BLaER1 treated with 17β-estradiol and CSF1 and Interleukin-3, amounts not matched to agents 10 nM and 100 nM (cell line): ENCODE results near the gene CANT1.

Experiments used
- H3K27ac ChIP-seq, 11 experiments: shearing (Covaris generic); formaldehyde crosslinking; 2 replicates each; pipeline ENCODE4 v1.8.1; 2022
- H3K27me3 ChIP-seq, 11 experiments: shearing (Covaris generic); formaldehyde crosslinking; 2 replicates each; pipeline ENCODE4 v1.8.1; 2022
- H3K36me3 ChIP-seq, 11 experiments: shearing (Covaris generic); formaldehyde crosslinking; 2 replicates each; pipeline ENCODE4 v1.8.1; 2022
- H3K4me1 ChIP-seq, 10 experiments: shearing (Covaris generic); formaldehyde crosslinking; 2 replicates each; pipeline ENCODE4 v1.8.1; 2022
- H3K4me2 ChIP-seq, 11 experiments: shearing (Covaris generic); formaldehyde crosslinking; 2 replicates each; pipeline ENCODE4 v1.8.1; 2022
- H3K4me3 ChIP-seq, 10 experiments: shearing (Covaris generic); formaldehyde crosslinking; 2 replicates each; pipeline ENCODE4 v1.8.1; 2022
- H3K9ac ChIP-seq, 11 experiments: shearing (Covaris generic); formaldehyde crosslinking; 2 replicates each; pipeline ENCODE4 v1.8.1; 2022
- H3K9me3 ChIP-seq, 11 experiments: shearing (Covaris generic); formaldehyde crosslinking; replicated peaks in 1 of 11; 2 replicates each; pipeline ENCODE4 v1.8.1; 2022
- H4K20me1 ChIP-seq, 11 experiments: shearing (Covaris generic); formaldehyde crosslinking; 2 replicates each; pipeline ENCODE4 v1.8.1; 2022
- Cebpa-rat ChIP-seq, 11 experiments: shearing (Covaris generic); IDR thresholded peaks; 2 replicates each; pipeline ENCODE4 v1.8.1; 2022

Gene CANT1

DNA sequence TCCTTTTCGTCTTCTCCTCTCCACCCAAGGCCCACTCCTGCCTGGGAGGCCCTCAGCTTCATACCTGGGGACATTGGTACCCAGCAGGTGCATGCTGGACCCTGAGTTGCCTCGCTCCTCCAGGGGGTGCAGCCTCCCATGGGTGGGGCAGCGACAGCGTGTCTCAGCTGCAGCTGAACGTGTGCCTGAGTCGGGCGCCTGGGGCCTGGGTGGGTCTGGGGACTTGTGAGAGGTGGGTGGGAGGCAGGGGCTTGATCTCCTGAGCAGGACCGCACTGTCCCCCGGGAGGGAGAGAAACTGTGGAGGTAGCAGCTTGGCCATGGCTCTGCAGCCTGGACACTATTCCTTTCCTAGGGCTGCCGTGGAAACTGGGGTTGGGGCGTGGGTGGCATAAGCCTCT lies 40.3 kb upstream of the CANT1 start:
- no peak overlapping the region for H3K4me3 ChIP-seq
- peaks cover 30 to 49% (median 42%) of the 10 kb centered on the region in 10 experiments for H3K4me1 ChIP-seq
- no peaks in the 10 kb centered on the region for H3K27me3 ChIP-seq
- peak overlapping the region in 6 of 11 experiments; percentile 83 to 94 (median 89); a peak in 11 of 22 replicates for H3K4me2 ChIP-seq
- no peaks in the 10 kb centered on the region; a peak in 1 of 22 replicates for H3K36me3 ChIP-seq
- no peak overlapping the region for H3K9ac ChIP-seq
- TF ChIP-seq Cebpa-rat (IDR thresholded peaks at IDR 0.05) = no peak
- peaks cover 11 to 19% (median 17%) of the 10 kb centered on the region in 11 experiments; a peak in 20 of 22 replicates for H3K9me3 ChIP-seq
- peaks cover 0 to 7% (median 0%) of the 10 kb centered on the region in 11 experiments; a peak in 2 of 22 replicates for H4K20me1 ChIP-seq
- H3K27ac ChIP-seq = no peak overlapping the region

DNA sequence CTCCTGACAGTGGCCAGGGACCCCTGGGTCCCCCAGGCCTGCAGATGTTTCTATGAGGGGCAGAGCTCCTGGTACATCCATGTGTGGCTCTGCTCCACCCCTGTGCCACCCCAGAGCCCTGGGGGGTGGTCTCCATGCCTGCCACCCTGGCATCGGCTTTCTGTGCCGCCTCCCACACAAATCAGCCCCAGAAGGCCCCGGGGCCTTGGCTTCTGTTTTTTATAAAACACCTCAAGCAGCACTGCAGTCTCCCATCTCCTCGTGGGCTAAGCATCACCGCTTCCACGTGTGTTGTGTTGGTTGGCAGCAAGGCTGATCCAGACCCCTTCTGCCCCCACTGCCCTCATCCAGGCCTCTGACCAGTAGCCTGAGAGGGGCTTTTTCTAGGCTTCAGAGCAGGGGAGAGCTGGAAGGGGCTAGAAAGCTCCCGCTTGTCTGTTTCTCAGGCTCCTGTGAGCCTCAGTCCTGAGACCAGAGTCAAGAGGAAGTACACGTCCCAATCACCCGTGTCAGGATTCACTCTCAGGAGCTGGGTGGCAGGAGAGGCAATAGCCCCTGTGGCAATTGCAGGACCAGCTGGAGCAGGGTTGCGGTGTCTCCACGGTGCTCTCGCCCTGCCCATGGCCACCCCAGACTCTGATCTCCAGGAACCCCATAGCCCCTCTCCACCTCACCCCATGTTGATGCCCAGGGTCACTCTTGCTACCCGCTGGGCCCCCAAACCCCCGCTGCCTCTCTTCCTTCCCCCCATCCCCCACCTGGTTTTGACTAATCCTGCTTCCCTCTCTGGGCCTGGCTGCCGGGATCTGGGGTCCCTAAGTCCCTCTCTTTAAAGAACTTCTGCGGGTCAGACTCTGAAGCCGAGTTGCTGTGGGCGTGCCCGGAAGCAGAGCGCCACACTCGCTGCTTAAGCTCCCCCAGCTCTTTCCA lies 39.5 kb upstream of the CANT1 start:
- TF ChIP-seq Cebpa-rat (IDR thresholded peaks at IDR 0.05) = no peak
- Histone ChIP-seq H3K4me1 (peaks cover 30 to 49% (median 42%) of the 10 kb centered on the region in 10 experiments), H3K27ac (peak overlapping the region in 7 of 11 experiments; percentile 6 to 57 (median 15); a peak in 11 of 22 replicates)

DNA sequence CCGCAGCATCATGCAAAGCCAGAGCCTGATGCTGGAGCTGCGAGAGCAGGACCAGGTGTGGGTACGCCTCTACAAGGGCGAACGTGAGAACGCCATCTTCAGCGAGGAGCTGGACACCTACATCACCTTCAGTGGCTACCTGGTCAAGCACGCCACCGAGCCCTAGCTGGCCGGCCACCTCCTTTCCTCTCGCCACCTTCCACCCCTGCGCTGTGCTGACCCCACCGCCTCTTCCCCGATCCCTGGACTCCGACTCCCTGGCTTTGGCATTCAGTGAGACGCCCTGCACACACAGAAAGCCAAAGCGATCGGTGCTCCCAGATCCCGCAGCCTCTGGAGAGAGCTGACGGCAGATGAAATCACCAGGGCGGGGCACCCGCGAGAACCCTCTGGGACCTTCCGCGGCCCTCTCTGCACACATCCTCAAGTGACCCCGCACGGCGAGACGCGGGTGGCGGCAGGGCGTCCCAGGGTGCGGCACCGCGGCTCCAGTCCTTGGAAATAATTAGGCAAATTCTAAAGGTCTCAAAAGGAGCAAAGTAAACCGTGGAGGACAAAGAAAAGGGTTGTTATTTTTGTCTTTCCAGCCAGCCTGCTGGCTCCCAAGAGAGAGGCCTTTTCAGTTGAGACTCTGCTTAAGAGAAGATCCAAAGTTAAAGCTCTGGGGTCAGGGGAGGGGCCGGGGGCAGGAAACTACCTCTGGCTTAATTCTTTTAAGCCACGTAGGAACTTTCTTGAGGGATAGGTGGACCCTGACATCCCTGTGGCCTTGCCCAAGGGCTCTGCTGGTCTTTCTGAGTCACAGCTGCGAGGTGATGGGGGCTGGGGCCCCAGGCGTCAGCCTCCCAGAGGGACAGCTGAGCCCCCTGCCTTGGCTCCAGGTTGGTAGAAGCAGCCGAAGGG lies 38.6 kb upstream of the CANT1 start:
- H4K20me1 ChIP-seq = peaks cover 0 to 7% (median 0%) of the 10 kb centered on the region in 11 experiments; a peak in 2 of 22 replicates
- no peaks in the 10 kb centered on the region; a peak in 1 of 22 replicates for H3K36me3 ChIP-seq
- H3K9me3 ChIP-seq = peaks cover 0 to 2% (median under 1%) of the 10 kb centered on the region in 11 experiments; a peak in 7 of 22 replicates
- H3K4me3 ChIP-seq = peak overlapping the region in 1 of 10 experiments; percentile 38; a peak in 1 of 20 replicates
- H3K4me1 ChIP-seq = peaks cover 30 to 49% (median 42%) of the 10 kb centered on the region in 10 experiments
- no peaks in the 10 kb centered on the region for H3K27me3 ChIP-seq
- H3K9ac ChIP-seq = peak overlapping the region in 10 of 11 experiments; percentile 35 to 61 (median 40); a peak in 13 of 22 replicates
- peak overlapping the region in 7 of 11 experiments; percentile 6 to 57 (median 15); a peak in 10 of 22 replicates for H3K27ac ChIP-seq
- peak overlapping the region; percentile 74 to 94 (median 84) for H3K4me2 ChIP-seq
- TF ChIP-seq Cebpa-rat (IDR thresholded peaks at IDR 0.05) = no peak

More for the DNA sequence above, 39.5 kb upstream of the CANT1 start:
- peaks cover 4 to 11% (median 10%) of the 10 kb centered on the region in 11 experiments; a peak in 19 of 22 replicates for H3K9me3 ChIP-seq
- H3K27me3 ChIP-seq = no peaks in the 10 kb centered on the region
- H3K9ac ChIP-seq = peak overlapping the region in 9 of 11 experiments; percentile 32 to 61 (median 37); a peak in 10 of 22 replicates
- peak overlapping the region; percentile 74 to 94 (median 84) for H3K4me2 ChIP-seq
- H3K36me3 ChIP-seq = no peaks in the 10 kb centered on the region; a peak in 1 of 22 replicates
- H3K4me3 ChIP-seq = 0 out of 20 replicates have a peak overlapping the region, but pooled peaks of 1 of the 10 experiments have one; percentile 38
- H4K20me1 ChIP-seq = peaks cover 0 to 7% (median 0%) of the 10 kb centered on the region in 11 experiments; a peak in 2 of 22 replicates

DNA sequence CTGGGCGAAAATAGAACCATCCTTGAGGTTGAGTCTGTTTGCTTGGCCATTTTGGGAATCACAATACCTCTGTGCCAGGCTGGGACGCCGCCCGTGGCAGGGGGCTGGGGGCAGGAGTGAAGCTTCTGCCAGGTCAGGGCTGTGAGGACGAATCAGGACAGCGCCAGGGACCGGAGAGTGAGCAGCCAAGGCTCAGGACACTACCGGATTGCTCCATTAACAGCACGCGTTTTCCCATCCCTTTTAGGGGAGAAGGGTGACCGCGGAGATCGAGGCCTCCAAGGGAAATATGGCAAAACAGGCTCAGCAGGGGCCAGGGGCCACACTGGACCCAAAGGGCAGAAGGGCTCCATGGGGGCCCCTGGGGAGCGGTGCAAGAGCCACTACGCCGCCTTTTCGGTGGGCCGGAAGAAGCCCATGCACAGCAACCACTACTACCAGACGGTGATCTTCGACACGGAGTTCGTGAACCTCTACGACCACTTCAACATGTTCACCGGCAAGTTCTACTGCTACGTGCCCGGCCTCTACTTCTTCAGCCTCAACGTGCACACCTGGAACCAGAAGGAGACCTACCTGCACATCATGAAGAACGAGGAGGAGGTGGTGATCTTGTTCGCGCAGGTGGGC lies 37.8 kb upstream of the CANT1 start:
- no peak overlapping the region for H3K27ac ChIP-seq

DNA sequence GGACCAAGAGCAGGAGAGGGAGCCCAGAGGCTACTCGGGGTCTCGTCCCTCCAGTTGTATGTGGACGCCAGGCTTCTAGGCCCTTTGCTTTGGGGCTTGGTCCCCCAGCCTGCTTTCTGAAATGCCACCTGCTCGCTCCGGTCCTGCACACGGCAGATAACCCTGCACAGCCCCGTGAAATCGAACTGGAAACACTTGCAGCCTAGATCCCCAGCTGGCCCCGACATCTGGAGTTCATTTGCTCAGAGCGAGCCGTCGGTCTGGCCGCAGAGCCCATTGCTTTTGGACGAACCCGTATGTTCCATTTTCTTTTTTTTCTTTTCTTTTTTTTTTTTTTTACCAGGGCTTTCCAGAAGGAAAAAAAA lies 37.3 kb upstream of the CANT1 start:
- TF ChIP-seq Cebpa-rat (IDR thresholded peaks at IDR 0.05) = no peak
- H3K27ac ChIP-seq = no peak overlapping the region
- H3K9me3 ChIP-seq = no peaks in the 10 kb centered on the region
- H3K4me2 ChIP-seq = peak overlapping the region; percentile 4 to 94 (median 83); a peak in 19 of 22 replicates
- no peak overlapping the region for H3K4me3 ChIP-seq
- H3K36me3 ChIP-seq = no peaks in the 10 kb centered on the region; a peak in 1 of 22 replicates
- H4K20me1 ChIP-seq = peaks cover 0 to 7% (median 0%) of the 10 kb centered on the region in 11 experiments; a peak in 2 of 22 replicates
- H3K9ac ChIP-seq = peak overlapping the region in 3 of 11 experiments; percentile 3 to 16 (median 11); a peak in 1 of 22 replicates
- no peaks in the 10 kb centered on the region for H3K27me3 ChIP-seq
- H3K4me1 ChIP-seq = peaks cover 34 to 49% (median 42%) of the 10 kb centered on the region in 10 experiments

More for the DNA sequence above, 37.8 kb upstream of the CANT1 start:
- Histone ChIP-seq H3K4me3 (no peak overlapping the region), H3K9me3 (no peaks in the 10 kb centered on the region), H3K4me1 (peaks cover 30 to 49% (median 42%) of the 10 kb centered on the region in 10 experiments), H3K27me3 (no peaks in the 10 kb centered on the region), H3K4me2 (peak overlapping the region; percentile 74 to 94 (median 84)), H3K36me3 (no peaks in the 10 kb centered on the region; a peak in 1 of 22 replicates), H4K20me1 (peaks cover 0 to 7% (median 0%) of the 10 kb centered on the region in 11 experiments; a peak in 2 of 22 replicates), H3K9ac (peak overlapping the region in 3 of 11 experiments; percentile 44 to 61 (median 59); a peak in 3 of 22 replicates)
- TF ChIP-seq Cebpa-rat (IDR thresholded peaks at IDR 0.05) = no peak

DNA sequence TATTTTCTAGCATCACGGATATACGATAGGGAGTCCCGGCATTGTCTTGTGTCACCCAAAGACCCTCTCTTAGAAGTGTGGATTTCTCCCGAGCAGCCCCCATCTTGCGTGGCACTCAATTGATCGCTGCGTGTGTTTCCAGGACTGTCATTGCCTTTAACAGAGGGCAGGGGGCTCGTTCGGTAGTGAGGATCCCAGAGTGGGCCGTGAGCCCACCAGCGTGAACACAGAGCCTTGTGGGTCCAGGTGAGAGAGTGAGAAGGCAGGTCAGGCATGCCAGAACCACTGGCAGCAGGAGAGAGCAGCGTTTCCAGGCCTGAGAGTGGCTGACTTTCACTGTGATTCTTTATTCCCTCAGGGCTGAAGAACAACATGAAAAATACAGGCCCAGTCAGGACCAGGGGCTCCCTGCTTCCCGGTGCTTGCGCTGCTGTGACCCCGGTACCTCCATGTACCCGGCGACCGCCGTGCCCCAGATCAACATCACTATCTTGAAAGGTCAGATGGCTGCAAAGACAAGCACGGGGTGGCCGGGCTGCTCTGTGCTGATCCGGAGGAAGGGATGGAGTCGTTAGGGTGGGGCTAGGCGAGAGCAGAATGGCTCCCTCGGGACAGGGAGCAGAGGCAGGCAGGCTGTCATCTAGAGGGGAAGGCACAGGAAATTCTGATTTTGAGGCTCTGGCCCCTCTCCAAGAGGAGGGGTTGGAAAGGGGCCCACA lies 36.8 kb upstream of the CANT1 start:
- H3K36me3 ChIP-seq = no peaks in the 10 kb centered on the region; a peak in 1 of 22 replicates
- H3K4me1 ChIP-seq = peaks cover 39 to 49% (median 42%) of the 10 kb centered on the region in 10 experiments
- H3K4me3 ChIP-seq = no peak overlapping the region
- peaks cover 0 to 7% (median 0%) of the 10 kb centered on the region in 11 experiments; a peak in 2 of 22 replicates for H4K20me1 ChIP-seq
- H3K9ac ChIP-seq = peak overlapping the region in 3 of 11 experiments; percentile 3 to 16 (median 11); a peak in 1 of 22 replicates
- no peak for TF ChIP-seq Cebpa-rat (IDR thresholded peaks at IDR 0.05)
- no peaks in the 10 kb centered on the region for H3K9me3 ChIP-seq
- H3K27ac ChIP-seq = no peak overlapping the region
- no peaks in the 10 kb centered on the region for H3K27me3 ChIP-seq
- H3K4me2 ChIP-seq = peak overlapping the region; percentile 4 to 94 (median 83); a peak in 20 of 22 replicates

DNA sequence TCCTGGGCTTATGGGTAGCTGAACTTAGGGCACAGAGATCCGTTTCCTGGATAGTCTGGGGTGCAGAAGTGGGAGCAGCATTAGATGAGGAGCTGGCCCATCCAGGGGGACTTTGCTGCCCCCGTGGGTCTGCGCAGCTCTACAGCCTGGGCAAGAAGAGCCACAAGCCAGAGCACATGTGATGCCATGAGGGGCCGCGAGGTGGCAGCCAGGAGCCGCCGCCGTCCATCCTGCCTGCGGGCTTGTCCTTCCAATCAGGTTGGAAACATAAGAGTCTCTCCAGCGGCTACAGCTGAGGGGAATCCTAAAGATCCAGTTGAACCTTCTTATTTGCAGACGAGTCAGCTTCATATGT lies 36.3 kb upstream of the CANT1 start:
- peaks cover 0 to 7% (median 0%) of the 10 kb centered on the region in 11 experiments; a peak in 2 of 22 replicates for H4K20me1 ChIP-seq
- H3K27me3 ChIP-seq = no peaks in the 10 kb centered on the region
- peak overlapping the region in 4 of 11 experiments; percentile 84 to 94 (median 92); a peak in 6 of 22 replicates for H3K4me2 ChIP-seq
- no peak overlapping the region for H3K27ac ChIP-seq
- no peak overlapping the region for H3K4me3 ChIP-seq
- no peaks in the 10 kb centered on the region for H3K9me3 ChIP-seq
- peaks cover 40 to 54% (median 45%) of the 10 kb centered on the region in 10 experiments for H3K4me1 ChIP-seq
- no peak for TF ChIP-seq Cebpa-rat (IDR thresholded peaks at IDR 0.05)
- H3K36me3 ChIP-seq = no peaks in the 10 kb centered on the region; a peak in 1 of 22 replicates
- H3K9ac ChIP-seq = no peak overlapping the region
